ENCODE measurements around the gene TRPM5.
"Not testable (repeated sequence)": the region's sequence is repeated elsewhere in the genome, so short reads cannot be mapped to it uniquely, and the experiment has no call there.

The TRPM5 gene

GRCh38 chr11:2443881-2444820, at the start of gene TRPM5:
TRPM5 (minus strand) TSS chr11:2444514; CDS start chr11:2423036, 21,478 bp downstream.
- peak in 2 of 3 experiments; percentile 47 to 71 for DNase-seq

GRCh38 chr11:2489083-2489482, 44.8 kb upstream of the TRPM5 start:
- DNase-seq, result no peak

GRCh38 chr11:2488004-2488403, 43.7 kb upstream of the TRPM5 start:
- DNase-seq, result no peak

- no peak for DNase-seq
Measured at GRCh38 chr11:2484576-2485125, 40.3 kb upstream of the TRPM5 start.

- DNase-seq, result peak in 2 of 3 experiments; percentile 45 to 81
Measured at GRCh38 chr11:2483426-2483825, 39.1 kb upstream of the TRPM5 start.

GRCh38 chr11:2482745-2483144, 38.4 kb upstream of the TRPM5 start:
- peak in 2 of 3 experiments; percentile 45 to 75 for DNase-seq

- DNase-seq, result peak in 1 of 3 experiments; percentile 34
Measured at GRCh38 chr11:2482204-2482603, 37.9 kb upstream of the TRPM5 start.

GRCh38 chr11:2481253-2481652, 36.9 kb upstream of the TRPM5 start:
- DNase-seq, result peak in 2 of 3 experiments; percentile 10 to 49

GRCh38 chr11:2480874-2481220, 36.5 kb upstream of the TRPM5 start:
- no peak for DNase-seq

- DNase-seq, result not testable (repeated sequence)
Measured at GRCh38 chr11:2480067-2480873, 36.0 kb upstream of the TRPM5 start.

GRCh38 chr11:2477936-2478335, 33.6 kb upstream of the TRPM5 start:
- no peak for DNase-seq

- DNase-seq, result no peak
Measured at GRCh38 chr11:2477254-2477653, 32.9 kb upstream of the TRPM5 start.

GRCh38 chr11:2475136-2475918, 31.0 kb upstream of the TRPM5 start:
- no peak for DNase-seq

GRCh38 chr11:2474059-2474901, 30.0 kb upstream of the TRPM5 start:
- peak in 2 of 3 experiments; percentile 56 to 80 for DNase-seq

GRCh38 chr11:2473361-2474058, 29.2 kb upstream of the TRPM5 start:
- DNase-seq, result no peak

- no peak for DNase-seq
Measured at GRCh38 chr11:2472428-2473186, 28.3 kb upstream of the TRPM5 start.

- DNase-seq, result no peak
Measured at GRCh38 chr11:2471804-2472096, 27.4 kb upstream of the TRPM5 start.

GRCh38 chr11:2471048-2471803, 26.9 kb upstream of the TRPM5 start:
- DNase-seq, result no peak

GRCh38 chr11:2470495-2470894, 26.2 kb upstream of the TRPM5 start:
- no peak for DNase-seq
